Measurements from ENCODE around the gene TOR4A. TPM values are rescaled to one million over a fixed set of nuclear protein-coding genes. Genes with fewer than 3 reads are reported as not detected.
A peak's percentile ranks its signal among the peaks of the same experiment; 100 is the strongest.
"Not testable (repeated sequence)": the region's sequence is repeated elsewhere in the genome, so short reads cannot be mapped to it uniquely, and the experiment has no call there.

The TOR4A gene
- total RNA-seq, 1 donor from 2014 or later: 16.5 TPM

GRCh38 chr9:137236238-137236935, 41.1 kb upstream of the TOR4A start:
- DNase-seq (ENCODE audit: missing footprints) (peak; percentile 92), ATAC-seq (peak; percentile 29)
- intact Hi-C loops (cut with DNase I): loop anchor here (5.0 kb wide), 1 partner anchor 49 kb away; the partner anchor contains the start of genes ANAPC2 and SSNA1

GRCh38 chr9:137236936-137237421, 40.5 kb upstream of the TOR4A start:
- intact Hi-C loops (cut with DNase I): loop anchor here (5.0 kb wide), 1 partner anchor 50 kb away; the partner anchor contains the start of genes ANAPC2 and SSNA1
- ATAC-seq (no peak), DNase-seq (ENCODE audit: missing footprints) (no peak)

GRCh38 chr9:137237759-137238726, 39.5 kb upstream of the TOR4A start:
- intact Hi-C loops (cut with DNase I): loop anchor here (5.0 kb wide), 1 partner anchor 51 kb away; the partner anchor contains the start of genes ANAPC2 and SSNA1
- no peak for ATAC-seq

GRCh38 chr9:137239541-137240200, 37.9 kb upstream of the TOR4A start:
- intact Hi-C loops (cut with DNase I): loop anchor here (2.0 to 5.0 kb wide), 3 partner anchors 37 to 61 kb away; partner anchors contain the start of genes ANAPC2, SSNA1 and TOR4A
- not testable (repeated sequence) for ATAC-seq

More at GRCh38 chr9:137237759-137238726, 39.5 kb upstream of the TOR4A start:
- DNase-seq (ENCODE audit: missing footprints): no peak

GRCh38 chr9:137240318-137240840, 37.1 kb upstream of the TOR4A start:
- DNase-seq (ENCODE audit: missing footprints): peak; percentile 91
- peak; percentile 70 for ATAC-seq
- intact Hi-C loops (cut with DNase I): loop anchor here (2.0 kb wide), 2 partner anchors 36 to 60 kb away; partner anchors contain the start of gene TOR4A

More at GRCh38 chr9:137239541-137240200, 37.9 kb upstream of the TOR4A start:
- not testable (repeated sequence) for DNase-seq (ENCODE audit: missing footprints)

- DNase-seq (ENCODE audit: missing footprints) (peak; percentile 99), ATAC-seq (peak; percentile 91)
- intact Hi-C loops (cut with DNase I): loop anchor here (2.0 kb wide), 2 partner anchors 36 to 60 kb away; partner anchors contain the start of gene TOR4A
Measured at GRCh38 chr9:137240841-137241489, 36.6 kb upstream of the TOR4A start, which contains the start of gene TUBB4B. TUBB4B (plus strand) TSS chr9:137241287; CDS start chr9:137241361, 74 bp downstream.

- intact Hi-C loops (cut with DNase I): loop anchor here (2.0 kb wide), 2 partner anchors 35 to 59 kb away; partner anchors contain the start of gene TOR4A
- no peak for ATAC-seq
Measured at GRCh38 chr9:137241490-137242268, 35.8 kb upstream of the TOR4A start.

GRCh38 chr9:137242269-137243203, 35.0 kb upstream of the TOR4A start:
- intact Hi-C loops (cut with DNase I): no loop called here
- ATAC-seq: no peak
- DNase-seq (ENCODE audit: missing footprints): no peak

More at GRCh38 chr9:137241490-137242268, 35.8 kb upstream of the TOR4A start:
- peak; percentile 87 for DNase-seq (ENCODE audit: missing footprints)

- intact Hi-C loops (cut with DNase I); DNase-seq (ENCODE audit: missing footprints); ATAC-seq: not testable (repeated sequence)
Measured at GRCh38 chr9:137243266-137243625, 34.3 kb upstream of the TOR4A start.

- ATAC-seq (no peak), DNase-seq (ENCODE audit: missing footprints) (no peak)
- intact Hi-C loops (cut with DNase I): no loop called here
Measured at GRCh38 chr9:137243626-137244485, 33.7 kb upstream of the TOR4A start.

GRCh38 chr9:137244486-137245449, 32.8 kb upstream of the TOR4A start:
- intact Hi-C loops (cut with DNase I): no loop called here

GRCh38 chr9:137245450-137246421, 31.8 kb upstream of the TOR4A start:
- ATAC-seq (no peak), DNase-seq (ENCODE audit: missing footprints) (no peak)
- intact Hi-C loops (cut with DNase I): no loop called here

More at GRCh38 chr9:137244486-137245449, 32.8 kb upstream of the TOR4A start:
- no peak for ATAC-seq
- DNase-seq (ENCODE audit: missing footprints): no peak
